Measurements from ENCODE around the gene ROBO2.

Gene ROBO2

GRCh38 chr3:77479021-77479420 is 439.1 kb downstream of the ROBO2 start:
- Histone ChIP-seq H3K9me3 (ENCODE audit: control insufficient read depth, low read length) (no peaks in the 10 kb centered on the region), H3K27ac (ENCODE audit: insufficient read depth, low read depth, low read length, poor library complexity, severe bottlenecking) (no peak overlapping the region), H3K4me3 (ENCODE audit: insufficient read depth, low read depth, low read length) (no peak overlapping the region), H3K4me1 (ENCODE audit: control insufficient read depth, insufficient read depth, low read length) (no peaks in the 10 kb centered on the region), H3K36me3 (ENCODE audit: control insufficient read depth, insufficient read depth, low read length) (no peaks in the 10 kb centered on the region), H3K27me3 (ENCODE audit: control insufficient read depth, insufficient read depth, low read length, poor library complexity, severe bottlenecking) (no peaks in the 10 kb centered on the region)

GRCh38 chr3:77489216-77489615 is 449.3 kb downstream of the ROBO2 start:
- H3K4me3 ChIP-seq (ENCODE audit: insufficient read depth, low read depth, low read length): no peak overlapping the region
- no peaks in the 10 kb centered on the region for H3K4me1 ChIP-seq (ENCODE audit: control insufficient read depth, insufficient read depth, low read length)
- no peak overlapping the region for H3K27ac ChIP-seq (ENCODE audit: insufficient read depth, low read depth, low read length, poor library complexity, severe bottlenecking)
- peaks cover 3% of the 10 kb centered on the region for H3K9me3 ChIP-seq (ENCODE audit: control insufficient read depth, low read length)
- no peaks in the 10 kb centered on the region for H3K27me3 ChIP-seq (ENCODE audit: control insufficient read depth, insufficient read depth, low read length, poor library complexity, severe bottlenecking)
- H3K36me3 ChIP-seq (ENCODE audit: control insufficient read depth, insufficient read depth, low read length): no peaks in the 10 kb centered on the region
- WGBS, 2 experiments: 13 to 24% methylated on average over 1 of the region's 1 CpG

- no peaks in the 10 kb centered on the region for H3K36me3 ChIP-seq (ENCODE audit: control insufficient read depth, insufficient read depth, low read length)
- H3K9me3 ChIP-seq (ENCODE audit: control insufficient read depth, low read length): no peaks in the 10 kb centered on the region
- H3K4me1 ChIP-seq (ENCODE audit: control insufficient read depth, insufficient read depth, low read length): no peaks in the 10 kb centered on the region
- H3K4me3 ChIP-seq (ENCODE audit: insufficient read depth, low read depth, low read length): no peak overlapping the region
- no peaks in the 10 kb centered on the region for H3K27me3 ChIP-seq (ENCODE audit: control insufficient read depth, insufficient read depth, low read length, poor library complexity, severe bottlenecking)
- 80% methylated on average over 1 of the region's 1 CpG; no CpG with 5 or more reads in 1 of the 2 experiments for WGBS, 2 experiments
- H3K27ac ChIP-seq (ENCODE audit: insufficient read depth, low read depth, low read length, poor library complexity, severe bottlenecking): no peak overlapping the region
These were observed 452.1 kb downstream of the ROBO2 start for GRCh38 chr3:77491961-77492360.

- H3K27ac ChIP-seq (ENCODE audit: insufficient read depth, low read depth, low read length, poor library complexity, severe bottlenecking): no peak overlapping the region
- 91 to 98% methylated on average over 2 of the region's 2 CpGs for WGBS, 2 experiments
These were observed 460.8 kb downstream of the ROBO2 start for GRCh38 chr3:77500721-77501120.

GRCh38 chr3:77506384-77506783 is 466.5 kb downstream of the ROBO2 start:
- no peaks in the 10 kb centered on the region for H3K36me3 ChIP-seq (ENCODE audit: control insufficient read depth, insufficient read depth, low read length)
- H3K4me3 ChIP-seq (ENCODE audit: insufficient read depth, low read depth, low read length): no peak overlapping the region
- H3K27me3 ChIP-seq (ENCODE audit: control insufficient read depth, insufficient read depth, low read length, poor library complexity, severe bottlenecking): no peaks in the 10 kb centered on the region
- H3K27ac ChIP-seq (ENCODE audit: insufficient read depth, low read depth, low read length, poor library complexity, severe bottlenecking): no peak overlapping the region
- WGBS, 2 experiments: 88 to 97% methylated on average over 5 of the region's 5 CpGs
- no peaks in the 10 kb centered on the region for H3K9me3 ChIP-seq (ENCODE audit: control insufficient read depth, low read length)
- H3K4me1 ChIP-seq (ENCODE audit: control insufficient read depth, insufficient read depth, low read length): no peaks in the 10 kb centered on the region

More at GRCh38 chr3:77500721-77501120, 460.8 kb downstream of the ROBO2 start:
- H3K36me3 ChIP-seq (ENCODE audit: control insufficient read depth, insufficient read depth, low read length): no peaks in the 10 kb centered on the region
- H3K4me1 ChIP-seq (ENCODE audit: control insufficient read depth, insufficient read depth, low read length): no peaks in the 10 kb centered on the region
- H3K9me3 ChIP-seq (ENCODE audit: control insufficient read depth, low read length): no peaks in the 10 kb centered on the region
- H3K27me3 ChIP-seq (ENCODE audit: control insufficient read depth, insufficient read depth, low read length, poor library complexity, severe bottlenecking): no peaks in the 10 kb centered on the region
- H3K4me3 ChIP-seq (ENCODE audit: insufficient read depth, low read depth, low read length): no peak overlapping the region

GRCh38 chr3:77513542-77513941 is 473.6 kb downstream of the ROBO2 start:
- Histone ChIP-seq H3K9me3 (ENCODE audit: control insufficient read depth, low read length) (no peaks in the 10 kb centered on the region), H3K4me1 (ENCODE audit: control insufficient read depth, insufficient read depth, low read length) (no peaks in the 10 kb centered on the region), H3K27me3 (ENCODE audit: control insufficient read depth, insufficient read depth, low read length, poor library complexity, severe bottlenecking) (no peaks in the 10 kb centered on the region), H3K4me3 (ENCODE audit: insufficient read depth, low read depth, low read length) (no peak overlapping the region), H3K36me3 (ENCODE audit: control insufficient read depth, insufficient read depth, low read length) (no peaks in the 10 kb centered on the region), H3K27ac (ENCODE audit: insufficient read depth, low read depth, low read length, poor library complexity, severe bottlenecking) (no peak overlapping the region)
- 88% methylated on average over 5 of the region's 5 CpGs for WGBS, 2 experiments

GRCh38 chr3:77514766-77515165 is 474.9 kb downstream of the ROBO2 start:
- H3K27me3 ChIP-seq (ENCODE audit: control insufficient read depth, insufficient read depth, low read length, poor library complexity, severe bottlenecking): no peaks in the 10 kb centered on the region
- no peaks in the 10 kb centered on the region for H3K4me1 ChIP-seq (ENCODE audit: control insufficient read depth, insufficient read depth, low read length)
- H3K27ac ChIP-seq (ENCODE audit: insufficient read depth, low read depth, low read length, poor library complexity, severe bottlenecking): no peak overlapping the region
- H3K9me3 ChIP-seq (ENCODE audit: control insufficient read depth, low read length): no peaks in the 10 kb centered on the region
- H3K4me3 ChIP-seq (ENCODE audit: insufficient read depth, low read depth, low read length): no peak overlapping the region
- no peaks in the 10 kb centered on the region for H3K36me3 ChIP-seq (ENCODE audit: control insufficient read depth, insufficient read depth, low read length)

GRCh38 chr3:77524463-77524862 is 484.6 kb downstream of the ROBO2 start:
- Histone ChIP-seq H3K27me3 (ENCODE audit: control insufficient read depth, insufficient read depth, low read length, poor library complexity, severe bottlenecking) (peaks cover 7% of the 10 kb centered on the region), H3K4me3 (ENCODE audit: insufficient read depth, low read depth, low read length) (no peak overlapping the region), H3K9me3 (ENCODE audit: control insufficient read depth, low read length) (no peaks in the 10 kb centered on the region), H3K4me1 (ENCODE audit: control insufficient read depth, insufficient read depth, low read length) (peaks cover 6% of the 10 kb centered on the region), H3K27ac (ENCODE audit: insufficient read depth, low read depth, low read length, poor library complexity, severe bottlenecking) (no peak overlapping the region), H3K36me3 (ENCODE audit: control insufficient read depth, insufficient read depth, low read length) (no peaks in the 10 kb centered on the region)
- WGBS, 2 experiments: 8 to 10% methylated on average over 2 to 3 of the region's 3 CpGs

GRCh38 chr3:77524946-77525682 is 485.2 kb downstream of the ROBO2 start:
- WGBS, 2 experiments: 85 to 96% methylated on average over 2 of the region's 3 CpGs
- Histone ChIP-seq H3K27ac (ENCODE audit: insufficient read depth, low read depth, low read length, poor library complexity, severe bottlenecking) (no peak overlapping the region), H3K36me3 (ENCODE audit: control insufficient read depth, insufficient read depth, low read length) (no peaks in the 10 kb centered on the region), H3K4me3 (ENCODE audit: insufficient read depth, low read depth, low read length) (no peak overlapping the region), H3K27me3 (ENCODE audit: control insufficient read depth, insufficient read depth, low read length, poor library complexity, severe bottlenecking) (peaks cover 7% of the 10 kb centered on the region), H3K4me1 (ENCODE audit: control insufficient read depth, insufficient read depth, low read length) (peaks cover 6% of the 10 kb centered on the region), H3K9me3 (ENCODE audit: control insufficient read depth, low read length) (no peaks in the 10 kb centered on the region)

GRCh38 chr3:77526573-77527113 is 486.7 kb downstream of the ROBO2 start:
- Histone ChIP-seq H3K4me1 (ENCODE audit: control insufficient read depth, insufficient read depth, low read length) (peaks cover 6% of the 10 kb centered on the region), H3K27me3 (ENCODE audit: control insufficient read depth, insufficient read depth, low read length, poor library complexity, severe bottlenecking) (peaks cover 7% of the 10 kb centered on the region), H3K4me3 (ENCODE audit: insufficient read depth, low read depth, low read length) (no peak overlapping the region), H3K9me3 (ENCODE audit: control insufficient read depth, low read length) (no peaks in the 10 kb centered on the region), H3K36me3 (ENCODE audit: control insufficient read depth, insufficient read depth, low read length) (no peaks in the 10 kb centered on the region), H3K27ac (ENCODE audit: insufficient read depth, low read depth, low read length, poor library complexity, severe bottlenecking) (no peak overlapping the region)
- 75 to 81% methylated on average over 3 of the region's 4 CpGs for WGBS, 2 experiments

Data from ectodermal cell (in vitro differentiated cells).